Kidney epithelial cell (primary cell): Measurements from ENCODE around the gene EIF4ENIF1. TPM values are rescaled to one million over a fixed set of nuclear protein-coding genes. Genes with fewer than 3 reads are reported as not detected.
"Not testable (repeated sequence)": the region's sequence is repeated elsewhere in the genome, so short reads cannot be mapped to it uniquely, and the experiment has no call there.

Experiments
- DNase-seq: peaks from one replicate; pipeline ENCODE4 v3.0.0-alpha.2; 2010; ENCODE audit warnings: low read depth
- H3K27me3 ChIP-seq: 2 replicates; pipeline ENCODE4 v1.6.0; 2011; ENCODE audit warnings: low read length; ENCODE audit not compliant: control insufficient read depth, insufficient read depth
- H3K36me3 ChIP-seq: 2 replicates; pipeline ENCODE4 v1.5.1; 2011; ENCODE audit warnings: low read length; ENCODE audit not compliant: control insufficient read depth, insufficient read depth
- H3K4me3 ChIP-seq: 2 replicates; pipeline ENCODE4 v1.5.1; 2011; ENCODE audit warnings: low read depth, mild to moderate bottlenecking, control low read depth, low read length
- CTCF ChIP-seq: IDR thresholded peaks from 2 replicates; pipeline ENCODE4 v1.5.1; 2011; ENCODE audit warnings: mild to moderate bottlenecking, moderate library complexity, low read length, control low read depth, inconsistent platforms; ENCODE audit not compliant: insufficient read depth, poor library complexity, severe bottlenecking
- total RNA-seq: library from RNA; depleted of rRNA; stranded (reverse); fragments of >200 nt; gene quantifications from 2 replicates; pipeline ENCODE4 v1.2.3, GENCODE V29; 2015

The EIF4ENIF1 gene
- total RNA-seq, 1 donor from 2014 or later = 11.9 TPM

DNA sequence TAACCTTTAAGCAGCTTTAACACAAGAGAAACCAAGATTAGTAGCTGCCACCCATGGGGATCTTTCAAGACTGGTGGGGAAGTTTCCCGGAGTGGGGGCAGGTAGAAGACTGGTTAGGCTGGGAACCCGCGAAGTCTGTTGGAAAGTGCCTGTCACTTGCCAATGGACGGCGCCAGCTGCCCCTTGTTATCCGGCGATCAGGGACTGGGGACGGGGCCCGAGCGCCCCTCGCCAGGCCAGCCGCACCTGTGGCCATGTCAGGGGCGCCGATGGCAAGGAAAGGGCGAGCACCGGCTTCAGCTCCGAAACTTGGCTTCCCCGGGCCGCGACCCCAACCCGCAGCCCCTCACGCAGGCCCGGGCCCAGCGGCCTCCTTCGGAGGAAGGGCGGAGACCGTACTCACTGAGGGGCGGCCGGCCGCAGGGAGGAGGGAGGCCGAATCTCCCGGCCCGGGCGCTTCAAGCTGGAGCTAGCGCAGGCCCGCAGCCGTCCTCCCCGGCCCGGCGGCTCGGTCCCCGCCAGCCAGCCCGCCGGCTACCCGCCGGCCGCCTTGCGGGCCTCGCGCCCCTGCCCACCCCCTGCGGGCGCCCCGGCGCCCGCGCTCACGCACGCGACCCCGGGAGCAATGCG is 539 bp downstream of the EIF4ENIF1 start:
- no peak for DNase-seq
- no peaks in the 10 kb centered on the region for H3K27me3 ChIP-seq
- H3K36me3 ChIP-seq = no peaks in the 10 kb centered on the region
- H3K4me3 ChIP-seq = peak overlapping the region; percentile 71
- no peak for TF ChIP-seq CTCF

GRCh38 chr22:31488346-31488883 is 1.2 kb downstream of the EIF4ENIF1 start:
- Histone ChIP-seq H3K27me3 (no peaks in the 10 kb centered on the region), H3K36me3 (no peaks in the 10 kb centered on the region), H3K4me3 (peak overlapping the region; percentile 71)
- no peak for TF ChIP-seq CTCF
- no peak for DNase-seq

- Histone ChIP-seq H3K36me3 (no peaks in the 10 kb centered on the region), H3K4me3 (no peak overlapping the region), H3K27me3 (no peaks in the 10 kb centered on the region)
- no peak for TF ChIP-seq CTCF
- DNase-seq = no peak
Measured at GRCh38 chr22:31486951-31487350, 2.7 kb downstream of the EIF4ENIF1 start.

- not testable (repeated sequence) for H3K27me3 ChIP-seq, H3K4me3 ChIP-seq, DNase-seq, H3K36me3 ChIP-seq
Measured at GRCh38 chr22:31486369-31486768, 3.3 kb downstream of the EIF4ENIF1 start.

DNA sequence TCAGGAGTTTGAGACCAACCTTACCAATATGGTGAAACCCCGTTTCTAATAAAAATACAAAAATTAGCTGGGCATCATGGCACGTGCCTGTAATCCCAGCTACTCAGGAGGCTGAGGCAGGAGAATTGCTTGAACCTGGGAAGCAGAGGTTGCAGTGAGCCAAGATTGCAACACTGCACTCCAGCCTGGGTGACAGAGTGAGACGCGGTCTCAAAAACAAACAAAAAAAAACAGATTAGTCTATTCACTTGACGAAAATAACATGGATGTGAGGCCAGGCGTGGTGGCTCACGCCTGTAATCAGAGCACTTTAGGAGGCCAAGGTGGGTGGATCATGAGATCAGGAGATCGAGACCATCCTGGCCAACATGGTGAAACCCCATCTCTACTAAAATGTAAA is 7.2 kb downstream of the EIF4ENIF1 start:
- not testable (repeated sequence) for DNase-seq, H3K36me3 ChIP-seq, H3K27me3 ChIP-seq, H3K4me3 ChIP-seq

DNA sequence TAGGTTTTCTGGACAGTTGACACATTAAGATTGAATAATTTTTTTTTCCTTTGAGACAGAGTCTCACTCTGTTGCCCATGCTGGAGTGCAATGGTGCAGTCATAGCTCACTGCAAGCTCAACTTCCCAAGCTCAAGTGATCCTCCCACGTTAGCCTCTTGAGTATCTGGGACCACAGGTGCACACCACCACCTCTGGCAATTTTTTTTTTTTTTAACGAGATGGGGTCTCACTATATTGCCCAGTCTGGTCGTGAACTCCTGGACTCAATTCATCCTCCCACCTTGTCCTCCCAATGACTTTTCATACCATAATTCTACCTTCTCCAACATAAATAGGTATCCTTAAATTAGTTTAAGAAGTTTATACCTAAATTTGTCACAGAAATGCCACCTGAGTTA is 8.5 kb downstream of the EIF4ENIF1 start:
- Histone ChIP-seq H3K27me3 (no peaks in the 10 kb centered on the region), H3K4me3 (no peak overlapping the region), H3K36me3 (no peaks in the 10 kb centered on the region)
- no peak for TF ChIP-seq CTCF
- DNase-seq = no peak

- no peak for DNase-seq
- no peak for TF ChIP-seq CTCF
- Histone ChIP-seq H3K27me3 (no peaks in the 10 kb centered on the region), H3K36me3 (no peaks in the 10 kb centered on the region), H3K4me3 (no peak overlapping the region)
Measured at GRCh38 chr22:31477329-31477728, 12.3 kb downstream of the EIF4ENIF1 start.
